GM12878 (cell line): Measurements from ENCODE around the gene MRPS18A.

Experiments used
- BRCA1 ChIP-seq: IDR thresholded peaks from 2 replicates; pipeline ENCODE4 v1.6.1; 2011; ENCODE audit warnings: low read depth, low read length, improper control_type of control experiment
- CREB1 ChIP-seq: IDR thresholded peaks from 2 replicates; pipeline ENCODE4 v1.6.1; 2012; ENCODE audit warnings: low read depth, mild to moderate bottlenecking, inconsistent platforms
- CREM ChIP-seq: IDR thresholded peaks from 2 replicates; pipeline ENCODE4 v1.6.1; 2014; ENCODE audit warnings: antibody characterized with exemption, low read depth
- MTA2 ChIP-seq: fragments of 450-650 bp; IDR thresholded peaks from 2 replicates; pipeline ENCODE4 v1.6.1; 2016; ENCODE audit warnings: low read depth, mild to moderate bottlenecking, moderate library complexity
- NR2C1 ChIP-seq: fragments of 450-650 bp; IDR thresholded peaks from 2 replicates; pipeline ENCODE4 v1.6.1; 2017; ENCODE audit warnings: antibody characterized with exemption, mild to moderate bottlenecking, moderate library complexity
- POLR2AphosphoS2 ChIP-seq: IDR thresholded peaks from 2 replicates; pipeline ENCODE4 v1.6.1; 2011; ENCODE audit warnings: low read depth, mild to moderate bottlenecking, low read length, improper control_type of control experiment, moderate library complexity
- POLR2AphosphoS5 ChIP-seq: IDR thresholded peaks from 2 replicates; pipeline ENCODE4 v1.6.1; 2011; ENCODE audit warnings: mild to moderate bottlenecking, low read length, inconsistent platforms
- SIX5 ChIP-seq: IDR thresholded peaks from 2 replicates; pipeline ENCODE4 v1.6.1; 2011; ENCODE audit warnings: mild to moderate bottlenecking, low read depth, low read length, moderate library complexity; ENCODE audit not compliant: severe bottlenecking
- TF ChIP-seq, protein P1 (sequence below), 3 experiments: IDR thresholded peaks in 2 of 3; conservative IDR thresholded peaks in 1 of 3; 2 replicates each; pipeline ENCODE4 v1.5.1; 2011; ENCODE audit warnings: low read depth in 3 of 3, low read length in 3 of 3, mild to moderate bottlenecking in 3 of 3, control low read depth in 2 of 3, moderate library complexity in 2 of 3, inconsistent platforms in 1 of 3, mixed read lengths in 1 of 3; ENCODE audit not compliant: control insufficient read depth in 2 of 3, insufficient read depth in 1 of 3; ENCODE audit errors: extremely low read depth in 1 of 3
- TF ChIP-seq, protein P2 (sequence below): IDR thresholded peaks from 2 replicates; pipeline ENCODE4 v1.6.1; 2012; ENCODE audit warnings: low read length, inconsistent platforms

DNA sequence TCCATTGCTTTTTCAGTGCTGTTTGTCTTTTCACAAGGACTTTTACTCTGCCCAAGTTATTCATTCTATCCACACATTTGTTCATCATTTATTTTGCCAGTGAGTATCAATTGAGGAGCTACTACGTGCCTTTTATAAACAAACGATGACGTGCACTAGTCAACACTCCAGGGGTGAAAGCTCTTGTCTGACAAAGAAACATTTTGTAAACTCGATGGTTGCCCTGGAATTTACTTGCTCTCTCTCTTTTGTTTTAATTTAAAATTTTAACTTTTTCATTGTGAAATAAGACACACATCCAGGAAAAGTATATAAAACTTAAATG, 8.3 kb upstream of the MRPS18A start:
- TF ChIP-seq, protein P1, sequence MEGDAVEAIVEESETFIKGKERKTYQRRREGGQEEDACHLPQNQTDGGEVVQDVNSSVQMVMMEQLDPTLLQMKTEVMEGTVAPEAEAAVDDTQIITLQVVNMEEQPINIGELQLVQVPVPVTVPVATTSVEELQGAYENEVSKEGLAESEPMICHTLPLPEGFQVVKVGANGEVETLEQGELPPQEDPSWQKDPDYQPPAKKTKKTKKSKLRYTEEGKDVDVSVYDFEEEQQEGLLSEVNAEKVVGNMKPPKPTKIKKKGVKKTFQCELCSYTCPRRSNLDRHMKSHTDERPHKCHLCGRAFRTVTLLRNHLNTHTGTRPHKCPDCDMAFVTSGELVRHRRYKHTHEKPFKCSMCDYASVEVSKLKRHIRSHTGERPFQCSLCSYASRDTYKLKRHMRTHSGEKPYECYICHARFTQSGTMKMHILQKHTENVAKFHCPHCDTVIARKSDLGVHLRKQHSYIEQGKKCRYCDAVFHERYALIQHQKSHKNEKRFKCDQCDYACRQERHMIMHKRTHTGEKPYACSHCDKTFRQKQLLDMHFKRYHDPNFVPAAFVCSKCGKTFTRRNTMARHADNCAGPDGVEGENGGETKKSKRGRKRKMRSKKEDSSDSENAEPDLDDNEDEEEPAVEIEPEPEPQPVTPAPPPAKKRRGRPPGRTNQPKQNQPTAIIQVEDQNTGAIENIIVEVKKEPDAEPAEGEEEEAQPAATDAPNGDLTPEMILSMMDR (IDR thresholded peaks at IDR 0.05 in 2 of 3, conservative IDR thresholded peaks at IDR 0.05 in 1 of 3; ENCODE audit: control insufficient read depth in 2 of 3, extremely low read depth in 1 of 3, insufficient read depth in 1 of 3, low read depth in 3 of 3, low read length in 3 of 3) = no peak
- no peak for TF ChIP-seq POLR2AphosphoS2
- TF ChIP-seq MTA2 = no peak
- TF ChIP-seq POLR2AphosphoS5 = no peak
- no peak for TF ChIP-seq CREB1
- no peak for TF ChIP-seq SIX5
- TF ChIP-seq CREM = no peak
- TF ChIP-seq NR2C1 = no peak
- TF ChIP-seq, protein P2, sequence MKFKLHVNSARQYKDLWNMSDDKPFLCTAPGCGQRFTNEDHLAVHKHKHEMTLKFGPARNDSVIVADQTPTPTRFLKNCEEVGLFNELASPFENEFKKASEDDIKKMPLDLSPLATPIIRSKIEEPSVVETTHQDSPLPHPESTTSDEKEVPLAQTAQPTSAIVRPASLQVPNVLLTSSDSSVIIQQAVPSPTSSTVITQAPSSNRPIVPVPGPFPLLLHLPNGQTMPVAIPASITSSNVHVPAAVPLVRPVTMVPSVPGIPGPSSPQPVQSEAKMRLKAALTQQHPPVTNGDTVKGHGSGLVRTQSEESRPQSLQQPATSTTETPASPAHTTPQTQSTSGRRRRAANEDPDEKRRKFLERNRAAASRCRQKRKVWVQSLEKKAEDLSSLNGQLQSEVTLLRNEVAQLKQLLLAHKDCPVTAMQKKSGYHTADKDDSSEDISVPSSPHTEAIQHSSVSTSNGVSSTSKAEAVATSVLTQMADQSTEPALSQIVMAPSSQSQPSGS = no peak
- TF ChIP-seq BRCA1 = no peak
